OCI-LY1 (cell line): Measurements from ENCODE around the gene RTCB.
"Not testable (repeated sequence)": the region's sequence is repeated elsewhere in the genome, so short reads cannot be mapped to it uniquely, and the experiment has no call there.

Experiments used
- H2AFZ ChIP-seq: fragments of 200-600 bp; sonication (generic), shearing (Covaris generic); 2 replicates; pipeline ENCODE4 v1.6.0; 2014; ENCODE audit warnings: antibody characterized with exemption, mild to moderate bottlenecking, low read length
- H3F3A ChIP-seq: fragments of 200-600 bp; sonication (generic), shearing (Covaris generic); 2 replicates; pipeline ENCODE4 v1.6.0; 2014; ENCODE audit warnings: mild to moderate bottlenecking, antibody characterized with exemption, low read length, moderate library complexity; ENCODE audit not compliant: insufficient read depth
- H3K27ac ChIP-seq: fragments of 200-600 bp; sonication (generic); 2 replicates; pipeline ENCODE4 v1.5.1; 2014; ENCODE audit warnings: low read length, mixed run types, mild to moderate bottlenecking, low read depth; ENCODE audit not compliant: poor library complexity, severe bottlenecking
- H3K27me3 ChIP-seq: fragments of 200-600 bp; sonication (generic); 2 replicates; pipeline ENCODE4 v1.6.0; 2014; ENCODE audit warnings: antibody characterized with exemption, mild to moderate bottlenecking, low read length, moderate library complexity; ENCODE audit not compliant: insufficient read depth
- H3K36me3 ChIP-seq: fragments of 200-600 bp; sonication (generic); 2 replicates; pipeline ENCODE4 v1.6.1; 2014; ENCODE audit warnings: mild to moderate bottlenecking, antibody characterized with exemption, low read length, moderate library complexity, mixed read lengths; ENCODE audit not compliant: insufficient read depth
- H3K4me1 ChIP-seq: fragments of 200-600 bp; sonication (generic); 2 replicates; pipeline ENCODE4 v1.5.1; 2014; ENCODE audit warnings: mild to moderate bottlenecking, low read length, moderate library complexity; ENCODE audit not compliant: insufficient read depth, severe bottlenecking
- H3K4me2 ChIP-seq: fragments of 200-600 bp; sonication (generic), shearing (Covaris generic); 2 replicates; pipeline ENCODE4 v1.6.1; 2014; ENCODE audit warnings: low read length
- H3K4me3 ChIP-seq: fragments of 200-600 bp; sonication (generic); 2 replicates; pipeline ENCODE4 v1.5.1; 2014; ENCODE audit warnings: low read length, low read depth, mild to moderate bottlenecking, mixed read lengths; ENCODE audit not compliant: poor library complexity, severe bottlenecking
- H3K79me2 ChIP-seq: fragments of 200-600 bp; shearing (Covaris generic); 2 replicates; pipeline ENCODE4 v1.6.1; 2016; ENCODE audit warnings: mixed run types, low read length, mixed read lengths; ENCODE audit not compliant: insufficient read depth
- H3K9ac ChIP-seq: fragments of 200-600 bp; sonication (generic), shearing (Covaris generic); 2 replicates; pipeline ENCODE4 v1.6.1; 2014; ENCODE audit warnings: mild to moderate bottlenecking, low read length, mixed read lengths
- H3K9me2 ChIP-seq: fragments of 200-600 bp; sonication (generic), shearing (Covaris generic); 2 replicates; pipeline ENCODE4 v1.6.1; 2014; ENCODE audit warnings: low read depth, mild to moderate bottlenecking, low read length, mixed read lengths
- H3K9me3 ChIP-seq: fragments of 200-600 bp; shearing (Covaris generic); 2 replicates; pipeline ENCODE4 v1.6.1; 2014; ENCODE audit warnings: low read length, mixed read lengths
- H4K20me1 ChIP-seq: fragments of 200-600 bp; sonication (generic), shearing (Covaris generic); 2 replicates; pipeline ENCODE4 v1.6.0; 2016; ENCODE audit warnings: mild to moderate bottlenecking, low read length; ENCODE audit not compliant: insufficient read depth
- CTCF ChIP-seq: fragments of 200-600 bp; sonication (generic), shearing (Covaris generic); IDR thresholded peaks from 2 replicates; pipeline ENCODE4 v1.5.1; 2017; ENCODE audit warnings: mild to moderate bottlenecking, antibody characterized with exemption, low read length, moderate library complexity, mixed read lengths
- EZH2 ChIP-seq: fragments of 200-600 bp; sonication (generic), shearing (Covaris generic); IDR thresholded peaks from 2 replicates; pipeline ENCODE4 v1.8.0; 2017; ENCODE audit warnings: borderline replicate concordance, mixed run types, mild to moderate bottlenecking, antibody characterized with exemption, low read length, moderate library complexity, mixed read lengths

The RTCB gene

GRCh38 chr22:32352681-32353080 lies 59.4 kb downstream of the RTCB start:
- no peak overlapping the region for H2AFZ ChIP-seq
- no peaks in the 10 kb centered on the region for H3K27me3 ChIP-seq
- H3K9me2 ChIP-seq, result no peaks in the 10 kb centered on the region
- H3K4me1 ChIP-seq, result no peaks in the 10 kb centered on the region
- no peaks in the 10 kb centered on the region for H3K36me3 ChIP-seq
- no peaks in the 10 kb centered on the region for H3F3A ChIP-seq
- H3K27ac ChIP-seq, result no peak overlapping the region
- no peak overlapping the region for H3K4me3 ChIP-seq
- TF ChIP-seq EZH2, result no peak
- no peak for TF ChIP-seq CTCF
- H4K20me1 ChIP-seq, result no peaks in the 10 kb centered on the region
- no peaks in the 10 kb centered on the region for H3K9me3 ChIP-seq
- H3K9ac ChIP-seq, result no peak overlapping the region
- no peak overlapping the region for H3K4me2 ChIP-seq
- H3K79me2 ChIP-seq, result no peaks in the 10 kb centered on the region

GRCh38 chr22:32351875-32352274 lies 60.2 kb downstream of the RTCB start:
- H3K9me3 ChIP-seq, H3K9me2 ChIP-seq, H4K20me1 ChIP-seq, H3K4me2 ChIP-seq, H3K4me1 ChIP-seq, H3K27ac ChIP-seq, H3F3A ChIP-seq, H3K79me2 ChIP-seq, H3K36me3 ChIP-seq, H3K9ac ChIP-seq, H2AFZ ChIP-seq, H3K4me3 ChIP-seq, H3K27me3 ChIP-seq: not testable (repeated sequence)

GRCh38 chr22:32348031-32348611 lies 63.9 kb downstream of the RTCB start:
- H3K9me2 ChIP-seq, result no peaks in the 10 kb centered on the region
- TF ChIP-seq EZH2, result no peak
- H3K4me3 ChIP-seq, result no peak overlapping the region
- no peak overlapping the region for H3K9ac ChIP-seq
- H3K27ac ChIP-seq, result no peak overlapping the region
- no peak overlapping the region for H2AFZ ChIP-seq
- no peaks in the 10 kb centered on the region for H3K9me3 ChIP-seq
- H4K20me1 ChIP-seq, result no peaks in the 10 kb centered on the region
- H3K79me2 ChIP-seq, result no peaks in the 10 kb centered on the region
- no peaks in the 10 kb centered on the region for H3K4me1 ChIP-seq
- no peak overlapping the region for H3K4me2 ChIP-seq
- H3F3A ChIP-seq, result no peaks in the 10 kb centered on the region
- H3K36me3 ChIP-seq, result no peaks in the 10 kb centered on the region
- no peaks in the 10 kb centered on the region for H3K27me3 ChIP-seq

- Histone ChIP-seq H2AFZ (no peak overlapping the region), H3K79me2 (no peaks in the 10 kb centered on the region), H3F3A (no peaks in the 10 kb centered on the region), H3K36me3 (no peaks in the 10 kb centered on the region), H3K9ac (no peak overlapping the region), H4K20me1 (no peaks in the 10 kb centered on the region), H3K4me3 (no peak overlapping the region), H3K27me3 (no peaks in the 10 kb centered on the region; the same call in 1 of the 2 replicates), H3K4me2 (no peak overlapping the region), H3K9me2 (no peaks in the 10 kb centered on the region), H3K27ac (no peak overlapping the region), H3K9me3 (no peaks in the 10 kb centered on the region), H3K4me1 (no peaks in the 10 kb centered on the region)
- TF ChIP-seq EZH2 (no peak), CTCF (no peak)
Observed at GRCh38 chr22:32343941-32344340, 68.1 kb downstream of the RTCB start.
